Lower leg skin (tissue), 3 donors: Measurements from ENCODE around the gene WDR70.

ENCODE experiments used
- CTCF ChIP-seq, 3 donors: fragments of 450-650 bp; IDR thresholded peaks; one replicate each; pipeline ENCODE4 v1.5.1; 2016; ENCODE audit warnings: antibody characterized with exemption in 3 of 3, mild to moderate bottlenecking in 3 of 3, moderate library complexity in 2 of 3
- POLR2A ChIP-seq, 2 donors: fragments of 450-650 bp; IDR thresholded peaks; one replicate each; pipeline ENCODE4 v1.6.1; 2016 to 2017; ENCODE audit warnings: antibody characterized with exemption in 2 of 2, mild to moderate bottlenecking in 1 of 2, moderate library complexity in 1 of 2

GRCh38 chr5:37565062-37565670 lies 186.0 kb downstream of the WDR70 start:
- no peak for TF ChIP-seq POLR2A (IDR thresholded peaks at IDR 0.05)
- no peak for TF ChIP-seq CTCF (IDR thresholded peaks at IDR 0.05)
